ENCODE measurements around the gene COMTD1.
A peak's percentile ranks its signal among the peaks of the same experiment; 100 is the strongest.
"Not testable (repeated sequence)": the region's sequence is repeated elsewhere in the genome, so short reads cannot be mapped to it uniquely, and the experiment has no call there.

Gene COMTD1

GRCh38 chr10:75244487-75245353 is 9.0 kb upstream of the COMTD1 start:
- DNase-seq: no peak

GRCh38 chr10:75243426-75243825 is 7.7 kb upstream of the COMTD1 start:
- no peak for DNase-seq

GRCh38 chr10:75240329-75241076 is 4.7 kb upstream of the COMTD1 start:
- DNase-seq: no peak

GRCh38 chr10:75239096-75239790 is 3.5 kb upstream of the COMTD1 start:
- DNase-seq: no peak

- DNase-seq: no peak
Measured at GRCh38 chr10:75238182-75239095, 2.7 kb upstream of the COMTD1 start.

- DNase-seq: no peak
Measured at GRCh38 chr10:75236178-75236825, 545 bp upstream of the COMTD1 start.

- DNase-seq: no peak
Measured at GRCh38 chr10:75234683-75235374, 928 bp downstream of the COMTD1 start.

GRCh38 chr10:75234017-75234682 is 1.6 kb downstream of the COMTD1 start:
- DNase-seq: peak; percentile 88

- peak; percentile 30 for DNase-seq
Measured at GRCh38 chr10:75233444-75234016, 2.2 kb downstream of the COMTD1 start.

GRCh38 chr10:75231672-75232581 is 3.8 kb downstream of the COMTD1 start:
- no peak for DNase-seq

GRCh38 chr10:75230600-75231038 is 5.1 kb downstream of the COMTD1 start:
- DNase-seq: peak; percentile 32

- DNase-seq: no peak
Measured at GRCh38 chr10:75229971-75230370, 5.8 kb downstream of the COMTD1 start.

- no peak for DNase-seq
Measured at GRCh38 chr10:75228834-75229233, 6.9 kb downstream of the COMTD1 start.

- DNase-seq: no peak
Measured at GRCh38 chr10:75228278-75228677, 7.5 kb downstream of the COMTD1 start.

- DNase-seq: no peak
Measured at GRCh38 chr10:75226656-75227055, 9.1 kb downstream of the COMTD1 start.

GRCh38 chr10:75226095-75226494 is 9.7 kb downstream of the COMTD1 start:
- DNase-seq: no peak

GRCh38 chr10:75223507-75223906 is 12.2 kb downstream of the COMTD1 start:
- DNase-seq: no peak

GRCh38 chr10:75221492-75221891 is 14.3 kb downstream of the COMTD1 start:
- DNase-seq: not testable (repeated sequence)

- no peak for DNase-seq
Measured at GRCh38 chr10:75220274-75220673, 15.5 kb downstream of the COMTD1 start.

Data from NCI-H2171 (cell line).